Fibroblast of lung (primary cell): ENCODE measurements around the gene NXPH4.

Source experiments
- CTCF ChIP-seq, 2 donors: IDR thresholded peaks in 1 of 2; conservative IDR thresholded peaks in 1 of 2; 1 replicate in 1 of 2; 2 replicates in 1 of 2; pipeline ENCODE4 v1.5.1; 2011 to 2012; ENCODE audit warnings: low read length in 2 of 2, control low read depth in 1 of 2, inconsistent platforms in 1 of 2, low read depth in 1 of 2, mild to moderate bottlenecking in 1 of 2
- EZH2 ChIP-seq: IDR thresholded peaks from 2 replicates; pipeline ENCODE4 v1.5.1; 2012; ENCODE audit warnings: low read length, control low read depth, mild to moderate bottlenecking; ENCODE audit errors: missing control alignments

- no peak for TF ChIP-seq CTCF (conservative IDR thresholded peaks at IDR 0.05 in 1 of 2, IDR thresholded peaks at IDR 0.05 in 1 of 2; ENCODE audit: low read depth in 1 of 2, low read length in 2 of 2)
- no peak for TF ChIP-seq EZH2
These were observed 21.6 kb downstream of the NXPH4 start for GRCh38 chr12:57237932-57238853.
